Neural crest cell (in vitro differentiated cells): ENCODE data around the gene ZNF8. TPM values are rescaled to one million over a fixed set of nuclear protein-coding genes. Genes with fewer than 3 reads are reported as not detected.
"Not testable (repeated sequence)": the region's sequence is repeated elsewhere in the genome, so short reads cannot be mapped to it uniquely, and the experiment has no call there.

ENCODE experiments used
- DNase-seq: peaks from one replicate; pipeline ENCODE4 v3.0.0; 2021; ENCODE audit warnings: low read depth, mixed read lengths, low spot score
- H3K27ac Mint-ChIP-seq: one replicate; pipeline ENCODE4 v1.8.0; 2021; ENCODE audit warnings: mild to moderate bottlenecking, mixed read lengths; ENCODE audit not compliant: unreplicated experiment
- H3K27me3 Mint-ChIP-seq: 2 replicates; pipeline ENCODE4 v1.8.0; 2021; ENCODE audit warnings: low read depth, mild to moderate bottlenecking, mixed read lengths
- H3K36me3 Mint-ChIP-seq: 2 replicates; pipeline ENCODE4 v1.8.0; 2021; ENCODE audit warnings: low read depth, mild to moderate bottlenecking, mixed read lengths
- H3K4me1 Mint-ChIP-seq: 2 replicates; pipeline ENCODE4 v1.8.0; 2021; ENCODE audit warnings: mixed read lengths
- H3K4me3 Mint-ChIP-seq: one replicate; pipeline ENCODE4 v1.8.0; 2021; ENCODE audit warnings: mild to moderate bottlenecking, mixed read lengths
- H3K9me3 Mint-ChIP-seq: 2 replicates; pipeline ENCODE4 v1.8.0; 2021; ENCODE audit warnings: mixed read lengths
- total RNA-seq: library from RNA; stranded (reverse); gene quantifications from 2 replicates; pipeline ENCODE4 v1.2.1, GENCODE V29; 2021
- TF ChIP-seq, protein P1 (sequence below): fragments of 200-600 bp; sonication (generic); conservative IDR thresholded peaks from 2 replicates; pipeline ENCODE4 v1.5.0; 2021; ENCODE audit warnings: antibody characterized with exemption, mild to moderate bottlenecking

ZNF8 gene
- total RNA-seq, 1 donor from 2014 or later = 20.0 TPM

DNA sequence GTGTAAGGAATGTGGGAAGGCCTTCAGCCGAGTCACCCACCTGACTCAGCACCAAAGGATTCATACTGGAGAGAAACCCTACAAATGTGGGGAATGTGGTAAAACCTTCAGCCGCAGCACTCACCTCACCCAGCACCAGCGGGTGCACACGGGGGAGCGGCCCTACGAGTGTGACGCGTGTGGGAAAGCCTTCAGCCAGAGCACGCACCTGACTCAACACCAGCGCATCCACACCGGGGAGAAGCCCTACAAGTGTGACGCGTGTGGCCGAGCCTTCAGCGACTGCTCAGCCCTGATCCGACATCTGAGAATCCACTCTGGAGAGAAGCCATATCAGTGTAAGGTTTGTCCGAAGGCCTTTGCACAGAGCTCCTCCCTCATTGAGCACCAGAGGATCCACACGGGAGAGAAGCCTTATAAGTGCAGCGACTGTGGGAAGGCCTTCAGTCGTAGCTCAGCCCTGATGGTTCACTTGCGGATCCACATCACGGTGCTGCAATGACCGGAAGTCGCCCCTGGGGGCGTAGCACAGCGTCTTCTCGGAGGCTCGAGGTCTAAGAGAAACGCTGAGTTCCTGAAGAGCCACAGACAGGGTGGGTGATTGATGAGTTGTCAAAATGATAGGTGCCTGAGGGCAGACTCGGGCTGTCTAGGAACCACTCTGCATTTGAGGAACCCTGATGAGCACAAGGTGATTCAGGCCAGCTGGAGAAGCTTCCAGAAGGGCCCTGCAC lies 60.2 kb downstream of the ZNF8 start:
- H3K27ac Mint-ChIP-seq = no peak overlapping the region
- no peaks in the 10 kb centered on the region for H3K27me3 Mint-ChIP-seq
- H3K9me3 Mint-ChIP-seq = no peaks in the 10 kb centered on the region
- TF ChIP-seq, protein P1, sequence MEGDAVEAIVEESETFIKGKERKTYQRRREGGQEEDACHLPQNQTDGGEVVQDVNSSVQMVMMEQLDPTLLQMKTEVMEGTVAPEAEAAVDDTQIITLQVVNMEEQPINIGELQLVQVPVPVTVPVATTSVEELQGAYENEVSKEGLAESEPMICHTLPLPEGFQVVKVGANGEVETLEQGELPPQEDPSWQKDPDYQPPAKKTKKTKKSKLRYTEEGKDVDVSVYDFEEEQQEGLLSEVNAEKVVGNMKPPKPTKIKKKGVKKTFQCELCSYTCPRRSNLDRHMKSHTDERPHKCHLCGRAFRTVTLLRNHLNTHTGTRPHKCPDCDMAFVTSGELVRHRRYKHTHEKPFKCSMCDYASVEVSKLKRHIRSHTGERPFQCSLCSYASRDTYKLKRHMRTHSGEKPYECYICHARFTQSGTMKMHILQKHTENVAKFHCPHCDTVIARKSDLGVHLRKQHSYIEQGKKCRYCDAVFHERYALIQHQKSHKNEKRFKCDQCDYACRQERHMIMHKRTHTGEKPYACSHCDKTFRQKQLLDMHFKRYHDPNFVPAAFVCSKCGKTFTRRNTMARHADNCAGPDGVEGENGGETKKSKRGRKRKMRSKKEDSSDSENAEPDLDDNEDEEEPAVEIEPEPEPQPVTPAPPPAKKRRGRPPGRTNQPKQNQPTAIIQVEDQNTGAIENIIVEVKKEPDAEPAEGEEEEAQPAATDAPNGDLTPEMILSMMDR = peak; percentile 47
- DNase-seq = peak; percentile 26
- H3K36me3 Mint-ChIP-seq = peaks cover 27% of the 10 kb centered on the region
- no peak overlapping the region for H3K4me3 Mint-ChIP-seq
- H3K4me1 Mint-ChIP-seq = no peaks in the 10 kb centered on the region

DNA sequence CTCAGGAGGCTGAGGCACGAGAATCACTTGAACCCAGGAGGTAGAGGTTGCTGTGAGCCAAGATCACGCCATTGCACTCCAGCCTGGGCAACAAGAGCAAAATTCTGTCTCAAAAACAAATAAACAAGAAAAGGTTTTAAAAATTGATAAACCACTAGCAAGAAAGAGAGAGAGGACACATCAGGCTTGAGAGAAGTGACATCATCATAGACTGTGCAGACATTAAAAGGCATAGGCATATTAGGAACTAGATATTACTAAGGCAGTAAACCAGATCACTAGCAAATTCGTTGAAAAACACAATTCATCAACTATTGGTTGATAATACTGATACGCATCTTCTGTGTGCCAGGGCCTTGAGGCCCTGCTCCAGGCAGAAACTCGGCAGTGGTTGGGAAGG lies 66.8 kb downstream of the ZNF8 start:
- Mint-ChIP-seq H3K4me1 (peaks cover 23% of the 10 kb centered on the region), H3K4me3 (peak overlapping the region; percentile 91), H3K9me3 (no peaks in the 10 kb centered on the region), H3K27me3 (peaks cover 18% of the 10 kb centered on the region), H3K27ac (no peak overlapping the region), H3K36me3 (peaks cover 9% of the 10 kb centered on the region)
- no peak for DNase-seq
- TF ChIP-seq, protein P1 = no peak

DNA sequence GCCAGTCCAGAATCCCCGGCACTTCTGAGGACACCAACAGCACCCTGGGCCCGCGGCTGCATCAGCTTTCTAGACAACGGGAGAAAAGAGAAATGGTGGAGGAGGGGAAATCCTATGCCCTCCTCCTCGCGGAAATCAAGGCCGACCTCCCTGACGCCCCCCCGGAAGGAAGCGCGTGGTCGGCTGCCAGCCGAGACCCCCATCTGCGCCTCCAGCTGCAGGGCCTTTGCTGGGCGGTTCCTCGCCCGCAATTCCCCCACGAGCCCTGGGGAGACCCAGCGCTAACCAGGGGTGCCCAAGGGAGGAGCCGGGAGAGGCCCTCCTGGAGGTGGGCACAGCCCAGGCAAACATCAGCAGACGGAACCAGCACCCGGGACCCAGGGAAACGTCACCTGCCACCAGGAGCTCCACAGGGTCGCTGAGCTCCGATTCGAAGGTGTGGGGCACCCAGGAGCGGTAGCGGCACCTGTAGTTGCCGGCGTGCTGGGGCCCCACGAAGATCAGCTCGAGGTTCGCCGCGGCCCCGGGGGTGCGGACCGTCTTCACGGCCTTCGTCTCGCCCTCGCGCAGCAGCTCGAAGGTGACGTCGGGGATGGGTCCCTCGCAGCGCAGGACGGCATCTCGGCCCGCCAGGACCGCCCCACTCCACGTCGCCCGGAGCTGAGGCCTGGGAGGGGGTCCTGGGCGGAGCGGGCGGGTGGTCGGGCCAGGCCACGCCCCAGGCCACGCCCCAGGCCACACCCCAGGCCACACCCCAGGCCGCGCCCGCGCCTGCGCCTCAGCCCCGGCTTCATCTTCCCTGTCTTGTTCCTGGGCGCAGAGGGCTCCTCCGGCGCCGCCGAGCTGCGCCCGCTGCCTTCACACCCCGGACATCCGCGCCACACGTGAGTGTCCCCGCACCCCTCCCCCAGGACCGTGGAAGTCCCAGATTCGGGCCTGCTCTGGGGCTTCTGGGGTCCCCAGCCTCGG lies 68.5 kb downstream of the ZNF8 start:
- peak overlapping the region; percentile 95 for H3K4me3 Mint-ChIP-seq
- H3K4me1 Mint-ChIP-seq = peaks cover 23% of the 10 kb centered on the region
- peak overlapping the region; percentile 87 for H3K27ac Mint-ChIP-seq
- peaks cover 6% of the 10 kb centered on the region for H3K36me3 Mint-ChIP-seq
- TF ChIP-seq, protein P1 = no peak
- H3K9me3 Mint-ChIP-seq = no peaks in the 10 kb centered on the region
- peaks cover 18% of the 10 kb centered on the region for H3K27me3 Mint-ChIP-seq
- peak; percentile 63 for DNase-seq

DNA sequence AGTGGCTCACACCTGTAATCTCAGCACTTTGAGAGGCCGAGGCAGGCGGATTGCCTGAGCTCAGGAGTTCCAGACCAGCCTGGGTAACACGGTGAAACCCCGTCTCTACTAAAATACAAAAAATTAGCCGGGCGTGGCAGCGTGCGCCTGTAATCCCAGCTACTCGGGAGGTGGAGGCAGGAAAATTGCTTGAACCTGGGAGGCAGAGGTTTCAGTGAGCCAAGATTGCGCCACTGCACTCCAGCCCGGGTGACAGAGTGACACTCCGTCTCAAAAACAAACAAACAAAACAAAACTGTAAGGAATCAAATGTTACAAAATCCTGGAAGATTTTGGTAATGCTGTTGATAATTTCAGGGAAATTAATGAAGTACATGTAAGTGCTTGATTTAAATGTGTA lies 69.3 kb downstream of the ZNF8 start:
- Mint-ChIP-seq H3K4me3 (peak overlapping the region; percentile 95), H3K27me3 (peaks cover 18% of the 10 kb centered on the region), H3K4me1 (peaks cover 26% of the 10 kb centered on the region)
- not testable (repeated sequence) for H3K9me3 Mint-ChIP-seq, H3K36me3 Mint-ChIP-seq, DNase-seq, H3K27ac Mint-ChIP-seq

DNA sequence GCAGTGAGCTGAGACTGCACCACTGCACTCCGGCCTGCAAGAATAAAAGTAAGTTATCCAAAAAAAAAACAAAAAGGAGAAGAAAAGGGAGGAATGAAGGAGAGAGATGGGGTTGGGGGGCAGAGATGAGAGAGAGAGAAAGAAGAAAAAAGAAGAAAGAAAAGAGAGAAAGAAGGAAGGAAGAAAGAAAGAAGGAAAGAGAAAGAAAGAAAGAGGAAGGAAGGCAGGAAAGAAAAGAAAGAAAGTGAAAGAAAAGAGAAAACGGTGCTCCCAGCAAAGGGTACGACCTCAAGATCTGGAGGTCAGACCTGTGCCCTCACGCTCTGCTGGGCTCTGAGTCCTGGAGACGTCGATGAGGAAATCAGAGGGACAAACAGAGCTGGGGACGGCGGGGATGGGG lies 70.8 kb downstream of the ZNF8 start:
- TF ChIP-seq, protein P1 = no peak
- Mint-ChIP-seq H3K9me3 (no peaks in the 10 kb centered on the region), H3K27ac (no peak overlapping the region), H3K27me3 (peaks cover 18% of the 10 kb centered on the region), H3K4me3 (peak overlapping the region; percentile 57), H3K4me1 (peaks cover 26% of the 10 kb centered on the region), H3K36me3 (peaks cover 3% of the 10 kb centered on the region)
- no peak for DNase-seq
